GM23338 (cell line): ENCODE results near the gene CDH4.

Source experiments
- CTCF ChIP-seq, 2 experiments: fragments of 200-600 bp in 1 of 2; sonication (generic) in 1 of 2; conservative IDR thresholded peaks; 2 replicates each; pipeline versions ENCODE4 v1.5.1 to v1.6.1; 2016 to 2017; ENCODE audit warnings: antibody characterized with exemption in 2 of 2, low read depth in 2 of 2, mild to moderate bottlenecking in 2 of 2, moderate library complexity in 1 of 2
- REST ChIP-seq: IDR thresholded peaks from one replicate; pipeline ENCODE4 v1.6.1; 2018; ENCODE audit warnings: antibody characterized with exemption; ENCODE audit not compliant: unreplicated experiment

GRCh38 chr20:61290721-61291120 lies 38.7 kb downstream of the CDH4 start:
- no peak for TF ChIP-seq CTCF (conservative IDR thresholded peaks at IDR 0.05; ENCODE audit: low read depth in 2 of 2)
- no peak for TF ChIP-seq REST
